NCI-H1930 (cell line): ENCODE measurements around the gene TLR8.

Source experiments
- DNase-seq, 2 experiments: peaks; one replicate each; lab custom pipeline; 2025; lab: John Stamatoyannopoulos, UW

Gene TLR8

DNA sequence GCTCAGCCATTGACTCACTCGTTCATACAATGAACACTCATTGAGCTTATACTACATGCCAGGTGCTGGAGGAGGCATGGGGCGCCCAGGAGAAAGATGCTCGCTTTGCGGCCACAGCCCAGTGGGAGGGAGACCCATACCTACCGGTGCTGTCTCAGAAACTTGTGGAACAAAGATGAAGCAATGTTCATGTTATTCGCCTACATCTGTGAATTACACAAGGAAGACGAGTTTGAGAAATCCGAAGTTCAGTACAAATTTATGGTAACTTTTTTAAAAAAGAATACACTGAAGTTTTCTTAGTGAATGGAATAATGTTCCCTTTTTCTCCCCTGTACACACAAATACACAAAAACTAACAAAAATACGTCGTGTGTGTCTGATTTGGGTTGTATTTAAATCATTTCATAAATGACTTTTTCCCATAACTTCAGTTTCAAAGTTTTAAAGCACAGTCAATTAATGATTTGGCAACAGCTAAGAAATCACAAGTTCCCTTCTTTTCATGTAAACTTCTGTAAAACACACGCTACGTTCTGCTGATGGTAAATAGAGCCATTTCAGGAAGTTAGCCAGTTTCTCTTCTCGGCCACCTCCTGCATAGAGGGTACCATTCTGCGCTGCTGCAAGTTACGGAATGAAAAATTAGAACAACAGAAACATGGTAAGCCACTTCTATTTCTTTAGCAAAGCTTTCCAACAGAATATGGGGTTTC lies at the start of gene TLR8:
TSS of gene TLR8 (plus strand) at position 575 of the 716 bp plus-strand sequence. CDS start at position 662, 87 bp downstream.
- no peak for DNase-seq

DNA sequence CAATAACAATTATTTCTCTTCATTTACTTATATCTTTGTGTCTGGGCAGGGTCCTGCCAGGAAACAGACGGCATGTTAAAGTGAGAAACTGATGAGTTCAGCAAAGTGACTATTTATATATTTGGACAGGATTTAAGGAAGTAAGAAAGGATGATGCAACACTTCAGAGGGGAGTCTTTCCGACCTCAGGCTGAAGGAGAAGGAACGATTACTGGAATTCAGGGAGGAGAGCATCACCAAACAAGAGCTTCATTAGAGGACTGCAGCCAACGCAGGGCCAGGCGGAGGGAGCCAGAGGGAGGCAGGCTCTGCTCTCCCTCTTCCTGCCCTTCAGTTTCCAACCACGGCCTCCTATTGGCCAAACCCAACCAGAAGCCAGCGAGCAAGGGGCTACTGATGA lies 41.1 kb upstream of the TLR8 start:
- DNase-seq = no peak

DNA sequence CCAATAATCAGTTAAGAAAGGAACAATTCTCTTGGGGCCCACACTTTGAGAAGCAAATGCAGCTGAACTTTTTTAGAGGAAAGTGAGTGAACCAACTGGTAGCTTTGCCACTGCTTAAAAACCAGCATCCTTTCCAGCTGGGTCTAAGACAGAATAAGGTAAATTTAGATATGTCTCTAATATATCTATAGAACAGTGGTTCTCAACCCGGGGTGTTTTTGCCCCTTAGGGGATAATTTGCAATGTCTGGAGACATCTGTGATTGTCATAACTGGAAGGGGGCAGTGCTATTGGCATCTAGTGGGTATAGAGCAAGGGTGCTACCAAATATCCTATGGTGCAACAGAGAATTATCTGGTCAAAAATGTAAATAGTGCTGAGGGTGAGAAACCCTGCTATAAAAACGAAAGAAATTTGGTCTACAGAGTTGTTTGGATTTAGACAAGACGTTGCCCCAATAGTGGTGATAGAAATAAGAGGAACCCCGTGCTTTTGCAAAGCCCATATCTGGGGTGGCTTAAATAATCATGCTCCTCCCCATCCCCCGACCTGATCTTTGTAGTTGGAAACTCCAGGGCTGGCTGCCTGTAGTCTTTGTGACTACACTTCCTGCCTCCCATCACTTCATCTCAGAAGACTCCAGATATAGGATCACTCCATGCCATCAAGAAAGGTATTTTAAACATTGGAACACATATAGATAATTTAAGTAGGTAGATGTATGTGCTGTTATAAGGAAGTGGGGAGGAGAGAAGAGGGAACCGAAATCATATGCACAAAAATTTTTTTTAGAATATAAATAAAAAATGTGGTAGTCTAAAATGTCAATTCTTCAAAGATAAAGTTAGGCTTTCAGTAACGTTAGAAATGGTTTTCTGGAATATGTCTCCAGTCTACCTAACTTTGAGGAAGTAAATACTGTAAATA lies 39.7 kb upstream of the TLR8 start, which contains the start of gene TLR7:
TSS of gene TLR7 (plus strand) at position 622 of the 927 bp plus-strand sequence. CDS start 507 bp downstream, outside the sequence.
- DNase-seq = no peak

DNA sequence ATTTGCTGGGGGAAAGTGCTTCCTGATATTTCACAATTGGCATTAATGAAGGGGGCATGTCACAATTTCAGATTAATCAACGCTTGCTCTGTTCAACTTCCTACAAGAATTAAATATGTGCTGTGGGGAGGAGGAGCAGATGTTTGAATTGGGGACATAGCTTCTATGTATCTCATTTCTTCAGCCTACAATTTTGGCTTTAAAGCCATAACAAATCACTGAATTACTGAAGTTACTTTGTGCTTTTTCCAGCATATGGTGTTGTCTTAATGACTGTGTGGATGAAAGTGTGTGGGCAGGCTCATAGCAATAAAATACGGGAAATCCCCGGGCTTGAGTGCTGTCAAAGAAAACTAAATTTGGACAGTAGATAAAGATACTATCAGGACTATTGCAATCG lies 38.7 kb upstream of the TLR8 start:
- DNase-seq = no peak

DNA sequence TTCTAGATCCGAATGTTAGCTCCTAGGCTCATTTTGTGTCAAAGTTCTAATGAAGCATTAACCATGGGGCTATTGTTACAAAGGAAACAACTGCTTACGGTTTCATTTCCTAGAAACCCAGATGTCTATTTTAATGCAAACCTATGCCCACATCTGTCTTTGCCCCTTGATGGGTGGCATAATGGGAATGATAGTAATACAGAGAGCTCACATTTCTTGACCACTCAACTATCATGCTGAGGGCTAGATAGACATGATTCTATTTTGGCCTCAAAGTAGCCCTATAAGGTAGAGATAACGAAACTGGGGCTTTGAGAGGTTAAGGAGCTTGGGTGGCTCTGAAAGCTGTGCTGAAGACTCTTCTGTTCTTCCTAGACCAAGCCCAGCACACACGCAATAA lies 37.7 kb upstream of the TLR8 start:
- DNase-seq = no peak

DNA sequence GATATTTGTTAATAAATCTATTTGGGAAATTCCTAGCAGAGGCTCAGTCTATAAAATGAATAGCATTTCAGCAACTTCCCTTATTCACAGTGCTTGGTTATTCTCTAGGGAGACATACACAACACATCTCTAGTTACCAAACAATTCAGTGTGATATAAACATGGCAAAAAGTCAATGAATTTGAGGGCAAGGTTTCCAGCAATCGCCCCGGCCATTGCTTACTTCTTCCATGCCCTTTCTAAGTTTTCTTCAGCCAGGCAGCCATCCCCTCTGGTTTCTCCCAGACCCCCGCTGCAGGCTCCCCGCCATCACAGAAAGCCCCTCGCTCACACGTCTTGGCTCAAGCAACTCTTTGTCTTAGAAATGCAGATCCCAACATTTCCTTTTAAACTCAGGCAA lies 35.2 kb upstream of the TLR8 start:
- no peak for DNase-seq

DNA sequence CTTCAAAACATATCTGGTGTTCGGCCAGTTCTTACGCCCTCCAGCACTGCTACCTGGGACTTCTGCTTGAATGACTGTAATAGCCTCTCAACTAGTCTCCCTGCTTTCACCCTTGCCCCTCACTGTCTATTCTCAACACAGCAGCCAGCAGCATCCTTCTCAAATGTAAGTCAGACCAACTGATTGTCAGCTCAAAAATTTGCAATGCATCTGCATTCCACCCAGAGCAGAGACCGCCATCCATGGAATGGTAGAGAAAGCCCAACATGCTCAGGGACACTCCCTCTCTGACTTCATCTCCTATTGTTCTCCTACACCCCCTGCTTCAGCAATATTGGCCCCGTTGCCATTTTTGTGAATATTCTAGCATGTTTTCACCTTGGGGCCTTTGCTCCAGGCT lies 33.7 kb upstream of the TLR8 start:
- DNase-seq = no peak

DNA sequence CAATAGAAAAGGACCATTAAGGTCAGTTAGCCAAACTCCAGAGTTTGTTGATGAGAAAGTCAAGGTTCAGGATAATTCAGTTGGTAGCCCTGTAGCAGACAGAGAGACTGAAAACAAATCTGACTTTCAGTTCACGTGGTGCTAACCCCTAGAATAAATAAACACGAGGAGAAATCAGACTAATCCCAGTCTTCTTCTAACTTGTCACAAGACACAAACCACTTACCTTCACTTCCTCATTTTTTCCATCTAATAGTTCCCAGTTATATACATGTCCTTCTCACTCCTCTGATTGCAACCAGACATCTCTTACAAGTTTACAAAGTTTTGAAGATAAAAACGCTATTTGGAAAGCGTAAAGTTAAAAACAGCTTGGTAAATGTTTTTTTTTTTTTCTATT lies 31.8 kb upstream of the TLR8 start:
- no peak for DNase-seq

DNA sequence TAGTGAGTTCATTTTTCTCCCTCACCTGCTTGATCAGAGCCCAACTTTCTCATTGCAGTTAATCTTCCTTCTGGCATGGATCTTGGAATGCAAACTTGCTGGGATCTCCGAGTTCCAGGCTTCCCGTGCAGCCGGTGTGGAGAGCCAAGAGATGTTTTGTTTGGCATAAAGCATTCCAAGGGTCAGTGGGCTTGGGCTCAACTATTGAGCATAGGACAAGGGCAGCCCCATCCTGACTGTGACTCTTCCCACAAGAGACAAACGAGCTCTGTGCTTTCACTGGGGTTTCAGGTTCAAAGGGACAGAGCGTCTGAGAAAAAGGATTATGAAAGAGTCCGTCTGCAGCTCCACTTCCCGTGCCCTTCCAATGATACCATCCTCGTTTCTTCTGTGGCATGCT lies 29.0 kb upstream of the TLR8 start:
- no peak for DNase-seq

DNA sequence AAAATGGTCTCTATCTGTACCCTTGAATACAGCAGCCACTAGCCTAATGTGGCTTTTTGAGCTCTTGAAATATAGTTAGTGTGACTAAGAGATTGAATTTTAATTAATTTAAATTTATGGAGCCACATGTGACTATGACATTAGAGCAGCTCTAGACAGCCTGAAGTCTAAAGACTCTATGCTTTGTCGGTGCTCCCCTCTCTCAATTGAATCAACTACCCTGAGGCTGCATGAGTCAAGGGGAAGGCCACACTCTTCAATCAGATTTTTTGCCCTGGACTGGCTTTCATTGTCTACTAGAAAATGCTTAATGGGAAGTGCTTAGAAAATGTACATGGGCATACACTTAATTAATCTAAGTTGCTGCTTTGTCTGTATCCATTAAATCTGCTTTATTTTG lies 27.9 kb upstream of the TLR8 start:
- no peak for DNase-seq

DNA sequence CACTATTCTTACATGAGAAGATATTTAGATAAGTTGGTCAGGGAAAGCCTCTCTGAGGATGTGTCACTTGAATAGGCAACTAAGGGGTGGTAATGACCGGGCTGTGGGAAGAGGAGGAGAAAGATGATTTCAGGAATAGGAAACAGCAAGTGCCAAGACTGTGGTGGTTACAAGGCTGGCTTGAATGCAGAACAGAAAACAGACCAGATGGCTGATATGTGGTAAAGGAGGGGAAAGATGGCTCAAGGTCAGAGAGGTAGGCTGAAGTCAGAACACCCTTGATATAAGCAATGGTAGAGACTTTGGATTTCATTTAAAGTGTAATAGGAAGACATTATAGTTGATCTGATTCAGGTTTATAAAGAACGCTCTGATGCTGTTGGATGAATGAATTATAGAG lies 24.5 kb upstream of the TLR8 start:
- no peak for DNase-seq

DNA sequence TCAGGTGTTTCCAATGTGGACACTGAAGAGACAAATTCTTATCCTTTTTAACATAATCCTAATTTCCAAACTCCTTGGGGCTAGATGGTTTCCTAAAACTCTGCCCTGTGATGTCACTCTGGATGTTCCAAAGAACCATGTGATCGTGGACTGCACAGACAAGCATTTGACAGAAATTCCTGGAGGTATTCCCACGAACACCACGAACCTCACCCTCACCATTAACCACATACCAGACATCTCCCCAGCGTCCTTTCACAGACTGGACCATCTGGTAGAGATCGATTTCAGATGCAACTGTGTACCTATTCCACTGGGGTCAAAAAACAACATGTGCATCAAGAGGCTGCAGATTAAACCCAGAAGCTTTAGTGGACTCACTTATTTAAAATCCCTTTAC lies 20.9 kb upstream of the TLR8 start:
- DNase-seq = no peak

DNA sequence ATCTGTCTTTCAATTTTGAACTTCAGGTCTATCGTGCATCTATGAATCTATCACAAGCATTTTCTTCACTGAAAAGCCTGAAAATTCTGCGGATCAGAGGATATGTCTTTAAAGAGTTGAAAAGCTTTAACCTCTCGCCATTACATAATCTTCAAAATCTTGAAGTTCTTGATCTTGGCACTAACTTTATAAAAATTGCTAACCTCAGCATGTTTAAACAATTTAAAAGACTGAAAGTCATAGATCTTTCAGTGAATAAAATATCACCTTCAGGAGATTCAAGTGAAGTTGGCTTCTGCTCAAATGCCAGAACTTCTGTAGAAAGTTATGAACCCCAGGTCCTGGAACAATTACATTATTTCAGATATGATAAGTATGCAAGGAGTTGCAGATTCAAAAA lies 19.9 kb upstream of the TLR8 start:
- no peak for DNase-seq

DNA sequence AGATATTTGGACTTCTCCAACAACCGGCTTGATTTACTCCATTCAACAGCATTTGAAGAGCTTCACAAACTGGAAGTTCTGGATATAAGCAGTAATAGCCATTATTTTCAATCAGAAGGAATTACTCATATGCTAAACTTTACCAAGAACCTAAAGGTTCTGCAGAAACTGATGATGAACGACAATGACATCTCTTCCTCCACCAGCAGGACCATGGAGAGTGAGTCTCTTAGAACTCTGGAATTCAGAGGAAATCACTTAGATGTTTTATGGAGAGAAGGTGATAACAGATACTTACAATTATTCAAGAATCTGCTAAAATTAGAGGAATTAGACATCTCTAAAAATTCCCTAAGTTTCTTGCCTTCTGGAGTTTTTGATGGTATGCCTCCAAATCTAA lies 19.3 kb upstream of the TLR8 start:
- DNase-seq = no peak

DNA sequence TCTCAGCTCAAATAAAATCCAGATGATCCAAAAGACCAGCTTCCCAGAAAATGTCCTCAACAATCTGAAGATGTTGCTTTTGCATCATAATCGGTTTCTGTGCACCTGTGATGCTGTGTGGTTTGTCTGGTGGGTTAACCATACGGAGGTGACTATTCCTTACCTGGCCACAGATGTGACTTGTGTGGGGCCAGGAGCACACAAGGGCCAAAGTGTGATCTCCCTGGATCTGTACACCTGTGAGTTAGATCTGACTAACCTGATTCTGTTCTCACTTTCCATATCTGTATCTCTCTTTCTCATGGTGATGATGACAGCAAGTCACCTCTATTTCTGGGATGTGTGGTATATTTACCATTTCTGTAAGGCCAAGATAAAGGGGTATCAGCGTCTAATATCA lies 18.7 kb upstream of the TLR8 start:
- DNase-seq = no peak

DNA sequence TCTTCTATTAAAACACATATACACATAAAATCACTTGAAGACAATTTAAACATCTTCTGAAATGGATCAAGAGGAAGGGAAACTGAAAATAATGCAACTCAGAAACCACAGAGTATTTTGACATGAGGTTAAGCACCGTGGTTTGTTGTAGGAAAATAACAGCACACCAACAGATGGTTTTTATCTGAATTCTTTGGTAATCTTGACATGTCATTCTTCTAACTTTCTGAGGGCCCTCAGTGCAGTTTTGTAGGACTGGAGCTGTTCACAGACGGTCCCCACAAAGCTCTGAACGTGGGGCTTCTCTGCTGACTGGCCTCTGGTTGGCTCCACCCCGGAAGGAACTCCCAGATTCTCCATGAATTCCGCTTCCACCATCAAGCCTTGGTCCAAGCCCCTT lies 16.0 kb upstream of the TLR8 start:
- DNase-seq = no peak

DNA sequence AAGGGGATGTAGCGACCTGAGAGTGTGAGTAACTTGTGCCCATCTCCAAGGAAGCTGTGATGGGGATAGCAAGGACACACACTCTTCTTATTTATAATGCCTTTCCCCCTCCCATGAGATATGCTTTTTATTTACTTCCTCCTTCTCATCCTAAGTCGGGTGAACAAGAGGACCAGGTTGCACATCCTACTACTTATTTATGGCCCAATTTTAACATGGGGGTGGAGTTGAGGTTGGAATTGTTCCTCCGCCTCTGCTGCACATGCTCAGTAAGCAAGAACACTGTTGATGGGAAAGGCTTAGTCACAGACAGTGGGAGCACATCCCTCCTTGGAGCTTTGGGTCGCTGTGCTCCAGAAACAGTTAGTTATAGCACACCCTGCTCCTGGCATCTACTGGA lies 15.2 kb upstream of the TLR8 start:
- DNase-seq = no peak

DNA sequence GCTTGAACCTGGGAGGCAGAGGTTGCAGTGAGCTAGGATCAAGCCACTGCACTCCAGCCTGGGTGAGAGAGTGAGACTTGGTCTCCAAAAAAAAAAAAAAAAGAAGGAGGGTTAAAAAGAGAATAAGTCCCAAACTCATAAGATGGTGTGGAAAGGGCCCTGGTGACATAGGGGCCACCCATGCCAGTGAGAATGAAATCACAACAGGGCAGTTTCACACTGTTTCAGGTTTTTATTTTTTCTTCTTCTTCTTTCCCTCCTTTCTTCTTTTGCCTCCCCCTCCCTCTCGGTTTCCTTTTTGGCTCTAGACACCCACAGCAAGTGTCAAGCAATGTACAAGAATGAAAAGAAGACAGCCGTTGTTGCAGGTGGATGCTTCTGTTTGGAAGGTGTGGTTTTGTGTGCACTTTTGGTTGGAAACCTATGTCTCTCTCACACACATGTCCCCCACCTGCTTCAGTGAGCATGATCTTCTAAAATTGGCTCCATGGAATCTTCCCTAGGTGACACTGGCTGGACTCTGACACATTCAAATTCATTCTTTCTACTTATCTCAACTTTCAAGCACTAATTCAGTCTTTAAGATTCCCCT lies 14.4 kb upstream of the TLR8 start:
- no peak for DNase-seq

DNA sequence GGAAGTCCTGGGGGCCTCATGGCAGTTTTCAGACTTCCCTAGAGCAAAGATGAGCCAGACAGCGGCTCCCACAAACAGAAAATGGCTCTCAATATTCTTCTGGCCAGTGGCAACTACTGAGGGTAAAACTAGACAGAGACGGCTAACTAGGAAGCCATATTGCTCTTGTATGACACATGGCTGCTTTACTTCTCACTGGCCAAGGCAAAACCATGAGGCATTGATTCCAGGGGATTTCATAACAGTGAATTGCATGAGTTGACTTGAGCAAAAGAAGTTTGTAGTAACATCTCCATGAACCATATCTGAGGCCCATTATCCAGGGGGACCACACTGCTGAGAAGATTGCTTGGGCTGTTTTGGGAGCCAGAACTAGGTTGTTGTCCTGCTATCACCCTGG lies 13.7 kb upstream of the TLR8 start:
- DNase-seq = no peak

DNA sequence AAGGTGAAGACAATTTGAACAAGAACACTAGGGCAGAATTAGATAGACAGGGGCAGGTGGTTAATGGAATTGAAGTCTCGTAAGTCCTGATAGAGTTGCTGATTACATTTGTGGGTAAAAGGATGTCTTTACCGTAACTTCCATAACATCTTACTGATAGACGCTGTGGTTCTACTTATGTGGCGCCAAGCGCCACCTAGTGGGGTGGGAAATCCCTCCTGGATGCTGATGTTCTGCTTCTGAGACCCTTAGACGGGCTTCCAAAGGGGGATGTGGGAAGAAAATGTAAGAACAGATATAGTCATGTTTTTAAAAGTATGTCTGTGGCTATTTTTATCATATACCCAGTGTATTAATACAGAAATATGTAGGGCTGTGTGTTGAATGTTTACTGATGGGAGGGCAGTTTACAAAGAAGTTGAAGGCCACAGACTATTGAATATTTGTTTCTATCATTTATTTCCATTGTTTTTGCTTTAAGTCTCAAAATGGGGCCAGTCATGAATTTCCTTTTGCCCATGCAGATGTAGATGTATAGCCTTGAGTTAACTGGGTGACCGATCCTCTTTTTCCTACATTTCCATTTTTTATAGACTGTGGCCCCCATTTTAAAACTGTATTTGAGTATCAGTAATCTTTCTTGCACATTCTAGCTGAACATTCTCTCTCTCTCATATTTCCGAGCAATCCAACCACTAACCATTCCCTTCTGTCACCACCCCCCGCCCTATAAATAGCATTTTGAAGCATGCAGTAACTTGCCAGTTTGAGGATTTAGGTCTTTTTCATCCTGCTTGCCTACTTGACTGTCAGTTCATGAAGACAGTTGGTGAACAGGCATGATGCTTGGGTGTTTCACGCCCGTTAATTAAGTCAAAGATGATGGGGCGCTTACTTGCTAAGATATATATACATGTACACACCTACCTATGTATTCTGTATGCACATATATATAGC lies 12.1 kb upstream of the TLR8 start:
- DNase-seq = peak in 1 of 2 experiments; percentile 5

DNA sequence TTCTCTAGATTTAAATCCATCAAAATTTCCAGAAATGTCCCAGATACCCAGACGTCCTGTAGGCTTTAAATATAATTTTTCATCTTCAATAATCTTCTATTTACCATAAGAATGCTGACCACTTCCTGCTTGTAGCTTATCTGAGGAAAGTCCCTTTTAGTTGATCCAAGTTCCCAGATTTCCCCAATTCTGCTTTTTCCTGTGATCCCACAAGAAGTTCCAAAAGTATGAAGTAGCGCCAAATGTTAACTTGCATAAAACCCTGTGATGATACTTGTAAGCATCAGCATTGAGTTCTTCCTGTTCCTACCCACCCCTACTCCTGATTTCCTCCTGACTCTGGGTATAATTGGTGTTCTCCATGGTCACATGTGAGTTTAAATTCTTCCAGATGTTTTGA lies 10.6 kb upstream of the TLR8 start:
- no peak for DNase-seq

DNA sequence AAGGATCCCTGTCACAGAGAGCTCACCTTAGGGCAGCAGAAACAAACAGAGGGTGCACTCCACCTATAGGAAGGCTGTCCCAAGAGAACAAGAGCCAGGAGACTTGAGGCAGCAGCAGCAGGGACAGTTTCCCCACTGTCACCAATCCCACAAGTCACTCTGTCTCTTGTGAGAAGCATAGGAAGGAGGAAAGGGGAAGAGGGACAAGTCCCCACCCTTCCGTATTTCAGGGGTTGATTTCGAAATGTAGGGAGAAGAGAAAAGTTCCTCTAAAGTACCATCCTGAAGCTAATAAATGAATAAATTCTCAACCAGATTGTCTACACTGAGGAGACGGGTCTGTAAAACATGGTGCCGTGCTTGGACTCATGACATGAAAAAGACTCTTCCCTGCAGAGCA lies 9.5 kb upstream of the TLR8 start:
- DNase-seq = no peak
